Measurements from ENCODE around the gene NME3. TPM values are rescaled to one million over a fixed set of nuclear protein-coding genes. Genes with fewer than 3 reads are reported as not detected.

The NME3 gene
- total and polyA plus RNA-seq, 2 of the 13 experiments (the other 11 are each of a cell fraction or from before 2014, with no cell fraction given), result 10.4 to 15.9 TPM

DNA sequence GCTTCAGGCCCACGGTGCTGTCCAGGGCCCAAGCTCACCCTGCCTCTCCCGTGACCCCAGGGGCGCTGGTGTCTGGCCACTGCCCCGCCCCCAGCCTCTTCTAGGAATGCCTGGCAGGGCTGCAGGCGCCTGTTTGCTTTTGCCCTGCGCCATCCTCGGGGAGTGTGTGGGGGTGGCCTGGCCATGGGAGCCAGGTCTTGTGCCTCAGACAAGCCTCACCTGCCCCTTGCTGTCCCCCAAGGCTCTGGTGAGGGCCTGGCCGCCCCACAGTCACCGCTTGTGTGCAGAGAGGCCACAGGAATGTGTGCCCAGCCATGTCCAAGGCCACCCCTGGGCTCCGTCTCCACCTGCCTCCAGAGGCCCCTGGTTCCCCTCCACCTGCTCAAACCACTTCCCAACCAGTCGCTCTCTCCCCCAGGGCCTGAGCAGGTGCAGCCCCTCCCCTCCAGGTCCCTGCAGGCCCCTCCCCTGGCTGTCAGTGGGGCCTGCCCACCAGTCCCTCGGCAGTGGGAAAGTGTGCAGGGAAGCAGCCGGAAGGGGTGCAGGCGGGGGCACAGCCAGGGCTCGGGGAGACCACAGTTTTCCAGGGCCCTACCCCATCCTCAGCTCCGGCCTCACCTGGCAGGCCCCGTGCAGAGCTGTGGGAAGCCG is 23.0 kb upstream of the NME3 start (continued):
- TF ChIP-seq, protein P1, sequence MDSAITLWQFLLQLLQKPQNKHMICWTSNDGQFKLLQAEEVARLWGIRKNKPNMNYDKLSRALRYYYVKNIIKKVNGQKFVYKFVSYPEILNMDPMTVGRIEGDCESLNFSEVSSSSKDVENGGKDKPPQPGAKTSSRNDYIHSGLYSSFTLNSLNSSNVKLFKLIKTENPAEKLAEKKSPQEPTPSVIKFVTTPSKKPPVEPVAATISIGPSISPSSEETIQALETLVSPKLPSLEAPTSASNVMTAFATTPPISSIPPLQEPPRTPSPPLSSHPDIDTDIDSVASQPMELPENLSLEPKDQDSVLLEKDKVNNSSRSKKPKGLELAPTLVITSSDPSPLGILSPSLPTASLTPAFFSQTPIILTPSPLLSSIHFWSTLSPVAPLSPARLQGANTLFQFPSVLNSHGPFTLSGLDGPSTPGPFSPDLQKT (CRISPR knock-in tag; IDR thresholded peaks at IDR 0.05; ENCODE audit: borderline replicate concordance), result no peak
- TF ChIP-seq MEIS1 (CRISPR knock-in tag; IDR thresholded peaks at IDR 0.05; ENCODE audit: borderline replicate concordance) (no peak), ZNF12 (CRISPR knock-in tag; IDR thresholded peaks at IDR 0.05) (peak; percentile 46; the same call in 1 of the 2 replicates), CHCHD3 (CRISPR knock-in tag; IDR thresholded peaks at IDR 0.05) (no peak), CEBPB (IDR thresholded peaks at IDR 0.05; ENCODE audit: borderline replicate concordance, low read depth, low read length) (no peak), MTA1 (CRISPR knock-in tag; IDR thresholded peaks at IDR 0.05; ENCODE audit: borderline replicate concordance) (peak; percentile 42; the same call in 1 of the 2 replicates), SATB2 (CRISPR knock-in tag; IDR thresholded peaks at IDR 0.05) (no peak), ELF3 (CRISPR knock-in tag; IDR thresholded peaks at IDR 0.05) (no peak), TEAD2 (CRISPR knock-in tag; IDR thresholded peaks at IDR 0.05) (no peak), ZNF562 (CRISPR knock-in tag; IDR thresholded peaks at IDR 0.05; ENCODE audit: borderline replicate concordance) (no peak), YEATS2 (CRISPR knock-in tag; IDR thresholded peaks at IDR 0.05; ENCODE audit: borderline replicate concordance) (no peak), ZSCAN21 (CRISPR knock-in tag; IDR thresholded peaks at IDR 0.05; ENCODE audit: borderline replicate concordance) (peak; percentile 69; the same call in 1 of the 2 replicates), NFYB (CRISPR knock-in tag; IDR thresholded peaks at IDR 0.05) (no peak), ZNF614 (CRISPR knock-in tag; IDR thresholded peaks at IDR 0.05; ENCODE audit: borderline replicate concordance) (0 out of 2 replicates have a peak, but pooled peaks have one; percentile 61), ZNF260 (CRISPR knock-in tag; IDR thresholded peaks at IDR 0.05; ENCODE audit: borderline replicate concordance, low read depth) (no peak), SNRNP70 (IDR thresholded peaks at IDR 0.05; ENCODE audit: low read depth, low read length) (no peak), KDM4B (CRISPR knock-in tag; IDR thresholded peaks at IDR 0.05) (peak; percentile 51; the same call in 1 of the 2 replicates), ZFP36L1 (CRISPR knock-in tag; IDR thresholded peaks at IDR 0.05) (no peak), ZNF253 (CRISPR knock-in tag; IDR thresholded peaks at IDR 0.05; ENCODE audit: borderline replicate concordance) (no peak), ZNF709 (CRISPR knock-in tag; IDR thresholded peaks at IDR 0.05) (no peak), ISL2 (CRISPR knock-in tag; IDR thresholded peaks at IDR 0.05) (peak; percentile 43; the same call in 1 of the 2 replicates), HOXA7 (CRISPR knock-in tag; IDR thresholded peaks at IDR 0.05) (no peak), EZH2 (conservative IDR thresholded peaks at IDR 0.05; ENCODE audit: low read depth, low read length) (no peak), SMAD3 (CRISPR knock-in tag; IDR thresholded peaks at IDR 0.05) (no peak), ESRRA (CRISPR knock-in tag; IDR thresholded peaks at IDR 0.05; ENCODE audit: low read depth) (peak; percentile 17; the same call in 1 of the 2 replicates), ZNF496 (CRISPR knock-in tag; IDR thresholded peaks at IDR 0.05; ENCODE audit: insufficient replicate concordance) (no peak), GTF3A (CRISPR knock-in tag; conservative IDR thresholded peaks at IDR 0.05) (no peak), NR2F6 (IDR thresholded peaks at IDR 0.05) (peak; percentile 49), NR2F6 (CRISPR knock-in tag; IDR thresholded peaks at IDR 0.05) (peak; percentile 64; the same call in 1 of the 2 replicates), FOSL1 (CRISPR knock-in tag; IDR thresholded peaks at IDR 0.05; ENCODE audit: borderline replicate concordance) (no peak), IRF9 (CRISPR knock-in tag; IDR thresholded peaks at IDR 0.05; ENCODE audit: borderline replicate concordance) (peak; percentile 89; the same call in 1 of the 2 replicates), SIN3B (IDR thresholded peaks at IDR 0.05; ENCODE audit: low read length) (no peak)

All from HepG2 (cell line).